HCT116 (cell line): ENCODE data around the gene PRR16. TPM values are rescaled to one million over a fixed set of nuclear protein-coding genes. Genes with fewer than 3 reads are reported as not detected.
A peak's percentile ranks its signal among the peaks of the same experiment; 100 is the strongest.

Experiments used
- ATAC-seq: fragments of 200-7000 bp; cut with Tn5 transposase; 2 replicates; pipeline ENCODE4 v1.9.1; 2020; ENCODE audit warnings: mild to moderate bottlenecking, moderate library complexity
- BruUV-seq: library from RNA; stranded (reverse); fragments of 400-500 nt; replicated peaks from 2 replicates; lab custom pipeline; 2021; lab: Mats Ljungman, UMichigan
- CTCF ChIA-PET: fragments of 300-600 bp; sonication (Branson Sonifier 250); formaldehyde crosslinking; loops from one replicate; lab custom pipeline; 2021; ENCODE audit warnings: antibody characterized with exemption; lab: Charles Lee
- POLR2A ChIA-PET: fragments of 300-600, 350-600 bp; sonication (Branson Sonifier 250); formaldehyde crosslinking; loops from one replicate; lab custom pipeline; 2021; ENCODE audit warnings: antibody characterized with exemption; lab: Charles Lee
- RAD21 ChIA-PET, 2 experiments: fragments of 300-600 bp; sonication (Branson Sonifier 250); formaldehyde crosslinking; loops; one replicate each; lab custom pipeline; 2023; ENCODE audit warnings: low total read pairs in 2 of 2; ENCODE audit not compliant: uncharacterized antibody in 2 of 2, unreplicated experiment in 2 of 2, low non-redundant PET in 1 of 2; lab: Charles Lee
- DNase-seq: peaks from one replicate; pipeline ENCODE4 v3.0.0-alpha.2; 2010; ENCODE audit warnings: low read depth, low spot score
- H2AFZ ChIP-seq: fragments of 200-600 bp; shearing (Covaris generic), sonication (generic); 2 replicates; pipeline ENCODE4 v1.6.1; 2017; ENCODE audit warnings: low read depth, mixed run types, mixed read lengths, antibody characterized with exemption, low read length; ENCODE audit not compliant: poor library complexity, severe bottlenecking
- H3K27ac ChIP-seq: 2 replicates; pipeline ENCODE4 v1.5.1; 2012; ENCODE audit warnings: low read depth, low read length
- H3K27me3 ChIP-seq: fragments of 200-600 bp; sonication (generic); 2 replicates; pipeline ENCODE4 v1.6.1; 2016; ENCODE audit warnings: mixed run types, low read length, mixed read lengths; ENCODE audit not compliant: insufficient read depth
- H3K36me3 ChIP-seq, 2 experiments: fragments of 200-500 bp in 1 of 2; fragments of 200-600 bp in 1 of 2; sonication (Bioruptor generic) in 1 of 2; sonication (generic) in 1 of 2; 2 replicates each; pipeline versions ENCODE4 v1.5.1 to v1.6.1; 2014 to 2016; ENCODE audit warnings: low read length in 2 of 2, inconsistent platforms in 1 of 2, mixed read lengths in 1 of 2, mixed run types in 1 of 2; ENCODE audit not compliant: insufficient read depth in 2 of 2, control insufficient read depth in 1 of 2
- H3K4me1 ChIP-seq, 2 experiments: fragments of 200-600 bp in 1 of 2; sonication (generic) in 1 of 2; 2 replicates each; pipeline versions ENCODE4 v1.5.1 to v1.6.1; 2012 to 2017; ENCODE audit warnings: low read length in 2 of 2, inconsistent platforms in 1 of 2, mild to moderate bottlenecking in 1 of 2, mixed read lengths in 1 of 2, mixed run types in 1 of 2, moderate library complexity in 1 of 2; ENCODE audit not compliant: insufficient read depth in 2 of 2, control insufficient read depth in 1 of 2
- H3K4me2 ChIP-seq: fragments of 200-600 bp; sonication (generic); 2 replicates; pipeline ENCODE4 v1.6.1; 2017; ENCODE audit warnings: mixed run types, low read length, mixed read lengths
- H3K4me3 ChIP-seq, 2 experiments: fragments of 200-600 bp in 1 of 2; sonication (generic) in 1 of 2; replicated peaks in 1 of 2; 2 replicates each; pipeline ENCODE4 v1.5.1; 2011 to 2016; ENCODE audit warnings: low read length in 2 of 2, control low read depth in 1 of 2, low read depth in 1 of 2, mild to moderate bottlenecking in 1 of 2, mixed read lengths in 1 of 2, mixed run types in 1 of 2
- H3K79me2 ChIP-seq: fragments of 200-600 bp; sonication (generic); 2 replicates; pipeline ENCODE4 v1.6.1; 2017; ENCODE audit warnings: mild to moderate bottlenecking, mixed run types, low read length, moderate library complexity, mixed read lengths; ENCODE audit not compliant: insufficient read depth
- H3K9ac ChIP-seq: fragments of 200-600 bp; sonication (generic); 2 replicates; pipeline ENCODE4 v1.6.1; 2016; ENCODE audit warnings: low read length, mixed read lengths
- H3K9me2 ChIP-seq: fragments of 200-600 bp; sonication (generic), shearing (Covaris generic); 2 replicates; pipeline ENCODE4 v1.6.1; 2017; ENCODE audit warnings: mixed run types, mild to moderate bottlenecking, moderate library complexity; ENCODE audit not compliant: insufficient read depth
- H3K9me3 ChIP-seq, 2 experiments: fragments of 200-500 bp in 1 of 2; fragments of 200-600 bp in 1 of 2; sonication (Bioruptor generic) in 1 of 2; sonication (generic) in 1 of 2; 2 replicates each; pipeline ENCODE4 v1.6.1; 2014 to 2017; ENCODE audit warnings: low read length in 2 of 2, mixed read lengths in 2 of 2, inconsistent platforms in 1 of 2, low read depth in 1 of 2, mild to moderate bottlenecking in 1 of 2, mixed run types in 1 of 2, moderate library complexity in 1 of 2; ENCODE audit not compliant: control insufficient read depth in 1 of 2, insufficient read depth in 1 of 2
- H4K20me1 ChIP-seq: fragments of 200-600 bp; sonication (generic), shearing (Covaris generic); 2 replicates; pipeline ENCODE4 v1.6.1; 2017; ENCODE audit warnings: mixed run types, mild to moderate bottlenecking, moderate library complexity; ENCODE audit not compliant: insufficient read depth
- CBX3 ChIP-seq: IDR thresholded peaks from 2 replicates; pipeline ENCODE4 v1.6.1; 2012; ENCODE audit warnings: low read depth
- SRF ChIP-seq: IDR thresholded peaks from 2 replicates; pipeline ENCODE4 v1.6.1; 2012; ENCODE audit warnings: low read depth
- ZFX ChIP-seq: fragments of 450-650 bp; IDR thresholded peaks from 2 replicates; pipeline ENCODE4 v1.6.1; 2017
- ZNF274 ChIP-seq: fragments of 200-500 bp; sonication (Bioruptor generic); IDR thresholded peaks from 2 replicates; pipeline ENCODE4 v1.6.1; 2014; ENCODE audit warnings: mild to moderate bottlenecking, low read depth, low read length, inconsistent platforms
- intact Hi-C: fragments of 100-400 bp; cut with micrococcal nuclease; formaldehyde crosslinking; loops from 2 replicates; pipeline ENCODE4 v1.10.0; 2022
- total RNA-seq: library from RNA; stranded (reverse); gene quantifications from one replicate; pipeline ENCODE4 v1.2.1, GENCODE V29; 2021; ENCODE audit not compliant: unreplicated experiment
- TF ChIP-seq, protein P1 (sequence below): IDR thresholded peaks from 2 replicates; pipeline ENCODE4 v1.6.1; 2012
- TF ChIP-seq, protein P2 (sequence below), 3 experiments: fragments of 200-600 bp in 1 of 3; sonication (generic) in 1 of 3; IDR thresholded peaks in 2 of 3; conservative IDR thresholded peaks in 1 of 3; 2 replicates each; pipeline ENCODE4 v1.5.1; 2012 to 2017; ENCODE audit warnings: low read depth in 2 of 3, low read length in 2 of 3, antibody characterized with exemption in 1 of 3, borderline replicate concordance in 1 of 3, control low read depth in 1 of 3, mild to moderate bottlenecking in 1 of 3, mixed read lengths in 1 of 3, mixed run types in 1 of 3, moderate library complexity in 1 of 3; ENCODE audit not compliant: insufficient read depth in 1 of 3

PRR16 gene
- total RNA-seq, 1 experiment from 2014 or later = 0.42 TPM

GRCh38 chr5:120446901-120447300 is 17.2 kb upstream of the PRR16 start:
- RAD21 ChIA-PET = no interaction called here
- H3K27me3 ChIP-seq = no peaks in the 10 kb centered on the region
- H3K27ac ChIP-seq = no peak overlapping the region
- H2AFZ ChIP-seq = no peak overlapping the region
- TF ChIP-seq ZFX (no peak), SRF (no peak)
- TF ChIP-seq, protein P1, sequence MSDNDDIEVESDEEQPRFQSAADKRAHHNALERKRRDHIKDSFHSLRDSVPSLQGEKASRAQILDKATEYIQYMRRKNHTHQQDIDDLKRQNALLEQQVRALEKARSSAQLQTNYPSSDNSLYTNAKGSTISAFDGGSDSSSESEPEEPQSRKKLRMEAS = no peak
- no peaks in the 10 kb centered on the region for H3K36me3 ChIP-seq
- no peak overlapping the region for H3K9ac ChIP-seq
- intact Hi-C loops = no loop called here
- H3K9me2 ChIP-seq = no peaks in the 10 kb centered on the region
- no peaks in the 10 kb centered on the region for H3K4me1 ChIP-seq
- H3K9me3 ChIP-seq = no peaks in the 10 kb centered on the region
- CTCF ChIA-PET = no interaction called here
- H4K20me1 ChIP-seq = no peaks in the 10 kb centered on the region
- POLR2A ChIA-PET = no interaction called here
- no peak overlapping the region for H3K4me3 ChIP-seq
- no peak overlapping the region for H3K4me2 ChIP-seq
- DNase-seq = no peak
- ATAC-seq = no peak
- no TSS peak for BruUV-seq
- H3K79me2 ChIP-seq = no peaks in the 10 kb centered on the region

- no TSS peak for BruUV-seq
These were observed 16.3 kb upstream of the PRR16 start for GRCh38 chr5:120447706-120448239.

More at GRCh38 chr5:120447706-120448239, 16.3 kb upstream of the PRR16 start:
- Histone ChIP-seq H3K9me3 (no peaks in the 10 kb centered on the region), H2AFZ (no peak overlapping the region), H3K36me3 (no peaks in the 10 kb centered on the region), H3K27me3 (no peaks in the 10 kb centered on the region), H3K27ac (no peak overlapping the region)
- RAD21 ChIA-PET = no interaction called here
- CTCF ChIA-PET = no interaction called here
- intact Hi-C loops = no loop called here
- ATAC-seq = peak; percentile 62
- no peak for TF ChIP-seq ZFX
- TF ChIP-seq CBX3 = no peak
- TF ChIP-seq, protein P2, sequence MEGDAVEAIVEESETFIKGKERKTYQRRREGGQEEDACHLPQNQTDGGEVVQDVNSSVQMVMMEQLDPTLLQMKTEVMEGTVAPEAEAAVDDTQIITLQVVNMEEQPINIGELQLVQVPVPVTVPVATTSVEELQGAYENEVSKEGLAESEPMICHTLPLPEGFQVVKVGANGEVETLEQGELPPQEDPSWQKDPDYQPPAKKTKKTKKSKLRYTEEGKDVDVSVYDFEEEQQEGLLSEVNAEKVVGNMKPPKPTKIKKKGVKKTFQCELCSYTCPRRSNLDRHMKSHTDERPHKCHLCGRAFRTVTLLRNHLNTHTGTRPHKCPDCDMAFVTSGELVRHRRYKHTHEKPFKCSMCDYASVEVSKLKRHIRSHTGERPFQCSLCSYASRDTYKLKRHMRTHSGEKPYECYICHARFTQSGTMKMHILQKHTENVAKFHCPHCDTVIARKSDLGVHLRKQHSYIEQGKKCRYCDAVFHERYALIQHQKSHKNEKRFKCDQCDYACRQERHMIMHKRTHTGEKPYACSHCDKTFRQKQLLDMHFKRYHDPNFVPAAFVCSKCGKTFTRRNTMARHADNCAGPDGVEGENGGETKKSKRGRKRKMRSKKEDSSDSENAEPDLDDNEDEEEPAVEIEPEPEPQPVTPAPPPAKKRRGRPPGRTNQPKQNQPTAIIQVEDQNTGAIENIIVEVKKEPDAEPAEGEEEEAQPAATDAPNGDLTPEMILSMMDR (IDR thresholded peaks at IDR 0.05 in 2 of 3, conservative IDR thresholded peaks at IDR 0.05 in 1 of 3; ENCODE audit: borderline replicate concordance in 1 of 3, insufficient read depth in 1 of 3, low read depth in 2 of 3, low read length in 2 of 3) = 0 out of 6 replicates have a peak, but pooled peaks of 1 of the 3 experiments have one; percentile 1
- TF ChIP-seq ZNF274 = no peak
- TF ChIP-seq, all 23 proteins: peak for 1
- H4K20me1 ChIP-seq = no peaks in the 10 kb centered on the region
- H3K4me1 ChIP-seq = no peaks in the 10 kb centered on the region
- H3K9ac ChIP-seq = no peak overlapping the region
- no peaks in the 10 kb centered on the region for H3K9me2 ChIP-seq
- no peak for DNase-seq
- no peak overlapping the region for H3K4me3 ChIP-seq
- H3K79me2 ChIP-seq = no peaks in the 10 kb centered on the region
- POLR2A ChIA-PET = no interaction called here
- H3K4me2 ChIP-seq = no peak overlapping the region
